Measurements from ENCODE around the gene KRT6C.
"Not testable (repeated sequence)": the region's sequence is repeated elsewhere in the genome, so short reads cannot be mapped to it uniquely, and the experiment has no call there.

The KRT6C gene

DNA sequence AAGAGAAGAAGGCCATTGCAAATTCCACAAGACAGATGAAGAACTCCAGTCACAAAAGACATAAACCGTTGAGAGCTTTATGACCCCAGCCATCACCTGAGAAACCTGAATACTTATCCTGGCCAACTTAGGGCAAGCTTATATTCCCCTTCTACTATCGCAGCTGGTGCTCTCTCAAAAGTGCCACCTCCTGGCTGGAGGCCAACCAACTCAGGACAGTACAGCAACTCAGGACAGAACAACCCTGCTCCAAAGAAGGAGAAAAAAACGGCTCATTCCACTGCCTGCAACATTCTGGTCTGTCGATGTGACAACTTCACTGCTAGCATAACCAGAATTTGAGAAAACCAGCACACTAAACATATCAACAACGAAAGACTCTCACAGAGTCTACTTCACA, 11.9 kb downstream of the KRT6C start:
- Histone ChIP-seq H3K4me1 (ENCODE audit: control insufficient read depth in 5 of 5, insufficient read depth in 5 of 5, low read length in 5 of 5) (no peaks in the 10 kb centered on the region), H3K9ac (ENCODE audit: low read length in 5 of 5) (no peak overlapping the region), H3K4me3 (ENCODE audit: low read depth in 1 of 5, low read length in 5 of 5) (no peak overlapping the region), H3K27ac (ENCODE audit: low read depth, low read length) (no peak overlapping the region), H3K9me3 (ENCODE audit: control insufficient read depth in 5 of 5, low read length in 5 of 5) (no peaks in the 10 kb centered on the region), H3K27me3 (ENCODE audit: control insufficient read depth in 5 of 5, insufficient read depth in 4 of 5, low read length in 5 of 5) (no peaks in the 10 kb centered on the region), H3K36me3 (ENCODE audit: control insufficient read depth in 5 of 5, insufficient read depth in 5 of 5, low read length in 5 of 5) (no peaks in the 10 kb centered on the region)

GRCh38 chr12:52458861-52459260, 14.7 kb downstream of the KRT6C start:
- Histone ChIP-seq H3K27ac (ENCODE audit: low read depth, low read length) (no peak overlapping the region), H3K36me3 (ENCODE audit: control insufficient read depth in 5 of 5, insufficient read depth in 5 of 5, low read length in 5 of 5) (no peaks in the 10 kb centered on the region), H3K9me3 (ENCODE audit: control insufficient read depth in 5 of 5, low read length in 5 of 5) (no peaks in the 10 kb centered on the region)

DNA sequence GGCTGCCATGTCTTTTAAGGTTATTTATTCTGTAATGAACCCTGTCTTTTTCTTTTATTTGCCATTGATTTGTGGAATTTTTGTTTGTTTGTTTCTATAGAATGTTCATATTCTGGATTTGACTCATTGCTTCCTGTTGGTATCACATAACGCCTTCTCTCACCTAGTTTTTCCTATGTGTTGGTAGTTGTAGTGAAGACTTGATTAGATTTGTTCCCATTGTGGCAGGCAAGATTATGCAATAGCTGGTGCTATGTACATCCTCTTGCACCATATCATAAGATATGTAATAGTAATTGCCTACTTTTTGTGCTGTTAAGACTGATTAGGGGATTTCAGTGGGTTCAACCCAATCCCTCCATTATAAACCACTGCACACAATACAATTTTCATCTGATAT, 17.8 kb downstream of the KRT6C start:
- H3K4me1 ChIP-seq (ENCODE audit: control insufficient read depth in 5 of 5, insufficient read depth in 5 of 5, low read length in 5 of 5): no peaks in the 10 kb centered on the region
- H3K4me3 ChIP-seq (ENCODE audit: low read depth in 1 of 5, low read length in 5 of 5): no peak overlapping the region
- H3K9me3 ChIP-seq (ENCODE audit: control insufficient read depth in 5 of 5, low read length in 5 of 5): no peaks in the 10 kb centered on the region
- H3K27me3 ChIP-seq (ENCODE audit: control insufficient read depth in 5 of 5, insufficient read depth in 4 of 5, low read length in 5 of 5): no peaks in the 10 kb centered on the region
- no peaks in the 10 kb centered on the region for H3K36me3 ChIP-seq (ENCODE audit: control insufficient read depth in 5 of 5, insufficient read depth in 5 of 5, low read length in 5 of 5)
- no peak overlapping the region for H3K27ac ChIP-seq (ENCODE audit: low read depth, low read length)
- no peak overlapping the region for H3K9ac ChIP-seq (ENCODE audit: low read length in 5 of 5)

More at GRCh38 chr12:52458861-52459260, 14.7 kb downstream of the KRT6C start:
- Histone ChIP-seq H3K27me3 (ENCODE audit: control insufficient read depth in 5 of 5, insufficient read depth in 4 of 5, low read length in 5 of 5) (no peaks in the 10 kb centered on the region), H3K9ac (ENCODE audit: low read length in 5 of 5) (no peak overlapping the region), H3K4me3 (ENCODE audit: low read depth in 1 of 5, low read length in 5 of 5) (no peak overlapping the region), H3K4me1 (ENCODE audit: control insufficient read depth in 5 of 5, insufficient read depth in 5 of 5, low read length in 5 of 5) (no peaks in the 10 kb centered on the region)

GRCh38 chr12:52454411-52455201, 19.0 kb downstream of the KRT6C start:
- H3K27me3 ChIP-seq (ENCODE audit: control insufficient read depth in 5 of 5, insufficient read depth in 4 of 5, low read length in 5 of 5): no peaks in the 10 kb centered on the region
- no peaks in the 10 kb centered on the region for H3K9me3 ChIP-seq (ENCODE audit: control insufficient read depth in 5 of 5, low read length in 5 of 5)
- no peak overlapping the region for H3K27ac ChIP-seq (ENCODE audit: low read depth, low read length)
- no peak overlapping the region for H3K4me3 ChIP-seq (ENCODE audit: low read depth in 1 of 5, low read length in 5 of 5)
- no peaks in the 10 kb centered on the region for H3K4me1 ChIP-seq (ENCODE audit: control insufficient read depth in 5 of 5, insufficient read depth in 5 of 5, low read length in 5 of 5)
- H3K9ac ChIP-seq (ENCODE audit: low read length in 5 of 5): no peak overlapping the region
- H3K36me3 ChIP-seq (ENCODE audit: control insufficient read depth in 5 of 5, insufficient read depth in 5 of 5, low read length in 5 of 5): no peaks in the 10 kb centered on the region

DNA sequence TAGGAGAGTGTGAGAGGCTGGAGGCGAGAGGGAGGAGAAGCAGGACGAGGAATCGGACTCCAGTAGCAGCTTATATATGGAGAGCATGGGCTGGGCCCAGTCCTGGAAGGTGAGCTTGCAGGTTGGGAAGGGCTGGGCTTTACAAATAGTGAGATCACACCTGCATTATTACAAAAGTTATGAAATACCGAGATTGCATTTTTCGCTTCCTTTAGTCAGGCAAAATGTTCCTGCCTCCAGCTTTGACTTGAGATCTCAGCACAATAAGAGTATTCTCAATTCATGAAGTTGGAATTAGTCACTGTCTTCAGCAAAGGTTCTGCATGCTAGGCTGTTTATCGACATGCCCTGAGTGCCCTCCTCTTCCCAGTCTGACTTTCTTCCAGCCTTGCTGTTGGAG, 21.5 kb downstream of the KRT6C start, which contains the start of gene KRT6B:
Gene KRT6B (minus strand): TSS at position 46 of the 400 bp plus-strand sequence. CDS start 68 bp downstream, outside the sequence.
- H3K27me3 ChIP-seq (ENCODE audit: control insufficient read depth in 5 of 5, insufficient read depth in 4 of 5, low read length in 5 of 5): no peaks in the 10 kb centered on the region
- no peaks in the 10 kb centered on the region for H3K36me3 ChIP-seq (ENCODE audit: control insufficient read depth in 5 of 5, insufficient read depth in 5 of 5, low read length in 5 of 5)
- no peak within 1 kb of the TSS for H3K4me3 ChIP-seq (ENCODE audit: low read depth in 1 of 5, low read length in 5 of 5)
- no peak within 1 kb of the TSS for H3K9ac ChIP-seq (ENCODE audit: low read length in 5 of 5)
- no peaks in the 10 kb centered on the region for H3K4me1 ChIP-seq (ENCODE audit: control insufficient read depth in 5 of 5, insufficient read depth in 5 of 5, low read length in 5 of 5)
- H3K9me3 ChIP-seq (ENCODE audit: control insufficient read depth in 5 of 5, low read length in 5 of 5): no peaks in the 10 kb centered on the region
- no peak within 1 kb of the TSS for H3K27ac ChIP-seq (ENCODE audit: low read depth, low read length)

- Histone ChIP-seq H3K36me3 (ENCODE audit: control insufficient read depth in 5 of 5, insufficient read depth in 5 of 5, low read length in 5 of 5) (no peaks in the 10 kb centered on the region), H3K4me3 (ENCODE audit: low read depth in 1 of 5, low read length in 5 of 5) (no peak overlapping the region), H3K9ac (ENCODE audit: low read length in 5 of 5) (no peak overlapping the region), H3K27me3 (ENCODE audit: control insufficient read depth in 5 of 5, insufficient read depth in 4 of 5, low read length in 5 of 5) (no peaks in the 10 kb centered on the region), H3K27ac (ENCODE audit: low read depth, low read length) (no peak overlapping the region), H3K4me1 (ENCODE audit: control insufficient read depth in 5 of 5, insufficient read depth in 5 of 5, low read length in 5 of 5) (peaks cover 0 to 3% (median 0%) of the 10 kb centered on the region in 5 donors), H3K9me3 (ENCODE audit: control insufficient read depth in 5 of 5, low read length in 5 of 5) (no peaks in the 10 kb centered on the region)
Observed at GRCh38 chr12:52448228-52448627, 25.4 kb downstream of the KRT6C start.

DNA sequence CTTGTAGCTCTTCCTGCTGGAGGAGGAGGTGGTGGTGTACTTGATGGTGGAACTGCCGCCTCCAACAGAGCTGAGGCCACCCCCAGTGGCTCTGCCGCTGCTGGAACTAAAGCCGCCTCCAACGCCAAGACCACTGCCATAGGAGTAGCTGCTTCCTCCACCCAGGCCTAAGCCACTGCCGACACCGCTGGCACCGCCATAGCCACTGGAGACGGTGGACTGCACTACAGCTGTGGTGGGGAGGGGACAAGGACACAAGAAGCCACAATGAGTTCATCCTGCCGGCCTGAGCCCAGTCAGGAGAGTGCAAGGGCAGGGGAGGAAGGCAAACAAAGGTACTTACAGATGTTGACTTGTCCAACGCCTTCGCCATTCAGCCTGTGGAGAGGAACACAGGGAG, 26.4 kb downstream of the KRT6C start:
- not testable (repeated sequence) for H3K27ac ChIP-seq (ENCODE audit: low read depth, low read length); H3K36me3 ChIP-seq (ENCODE audit: control insufficient read depth in 5 of 5, insufficient read depth in 5 of 5, low read length in 5 of 5); H3K27me3 ChIP-seq (ENCODE audit: control insufficient read depth in 5 of 5, insufficient read depth in 4 of 5, low read length in 5 of 5); H3K9me3 ChIP-seq (ENCODE audit: control insufficient read depth in 5 of 5, low read length in 5 of 5); H3K9ac ChIP-seq (ENCODE audit: low read length in 5 of 5); H3K4me3 ChIP-seq (ENCODE audit: low read depth in 1 of 5, low read length in 5 of 5)
- H3K4me1 ChIP-seq (ENCODE audit: control insufficient read depth in 5 of 5, insufficient read depth in 5 of 5, low read length in 5 of 5): peaks cover 0 to 12% (median 9%) of the 10 kb centered on the region in 5 donors

DNA sequence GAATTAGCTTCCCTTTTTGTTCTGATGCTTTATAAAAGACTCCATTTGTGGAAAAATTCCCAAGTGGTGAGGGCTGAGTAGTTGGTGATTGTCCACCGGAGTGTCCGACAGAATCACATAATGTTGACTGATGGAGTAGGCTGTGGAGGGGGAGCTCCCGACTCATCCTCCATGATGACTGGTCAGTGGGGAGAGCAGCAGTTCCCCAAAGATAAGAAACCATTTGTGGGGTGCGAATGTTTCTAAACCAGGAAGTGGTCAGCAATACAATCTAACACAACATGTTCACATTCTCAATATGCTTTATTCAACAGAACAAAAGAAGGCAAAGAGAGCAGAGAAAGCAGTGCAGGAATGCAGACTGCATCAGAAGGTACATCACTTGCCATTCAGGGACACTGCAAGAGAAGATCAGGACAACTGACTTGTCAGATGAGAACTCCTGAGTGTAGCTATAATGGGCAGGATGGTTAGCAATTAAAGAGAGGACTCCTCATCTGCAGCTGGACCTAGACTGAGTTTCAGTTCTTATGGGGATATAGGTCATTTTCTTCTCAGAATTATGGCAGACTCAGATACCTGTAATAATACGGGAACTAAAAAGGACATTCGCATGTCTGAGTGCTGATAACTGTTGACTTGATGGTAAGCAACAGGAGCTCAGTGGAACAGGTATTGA, 27.1 kb downstream of the KRT6C start:
- H3K27ac ChIP-seq (ENCODE audit: low read depth, low read length): no peak overlapping the region
- H3K9me3 ChIP-seq (ENCODE audit: control insufficient read depth in 5 of 5, low read length in 5 of 5): no peaks in the 10 kb centered on the region
- peaks cover 0 to 15% (median 12%) of the 10 kb centered on the region in 5 donors for H3K4me1 ChIP-seq (ENCODE audit: control insufficient read depth in 5 of 5, insufficient read depth in 5 of 5, low read length in 5 of 5)
- H3K9ac ChIP-seq (ENCODE audit: low read length in 5 of 5): no peak overlapping the region
- no peaks in the 10 kb centered on the region for H3K36me3 ChIP-seq (ENCODE audit: control insufficient read depth in 5 of 5, insufficient read depth in 5 of 5, low read length in 5 of 5)
- no peak overlapping the region for H3K4me3 ChIP-seq (ENCODE audit: low read depth in 1 of 5, low read length in 5 of 5)
- no peaks in the 10 kb centered on the region for H3K27me3 ChIP-seq (ENCODE audit: control insufficient read depth in 5 of 5, insufficient read depth in 4 of 5, low read length in 5 of 5)

DNA sequence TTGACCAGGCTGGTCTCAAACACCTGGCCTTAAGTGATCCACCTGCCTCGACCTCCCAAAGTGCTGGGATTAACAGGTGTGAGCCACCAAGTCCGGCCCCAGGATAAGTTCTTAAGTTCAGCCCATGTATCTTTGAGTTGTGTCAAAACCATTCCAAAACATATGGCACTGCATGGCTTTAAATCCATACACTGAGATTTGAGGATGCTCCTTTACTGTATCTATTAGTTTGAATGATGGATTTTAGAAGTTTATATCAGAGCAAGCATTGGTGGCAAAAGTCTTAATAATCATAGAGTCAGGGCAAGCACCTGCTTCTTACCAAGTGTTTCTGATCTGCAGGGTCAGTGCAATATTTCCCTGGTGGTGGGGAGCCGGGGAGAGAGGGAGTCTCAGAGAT, 27.7 kb downstream of the KRT6C start:
- Histone ChIP-seq H3K9ac (ENCODE audit: low read length in 5 of 5) (no peak overlapping the region), H3K4me1 (ENCODE audit: control insufficient read depth in 5 of 5, insufficient read depth in 5 of 5, low read length in 5 of 5) (peaks cover 0 to 15% (median 12%) of the 10 kb centered on the region in 5 donors), H3K4me3 (ENCODE audit: low read depth in 1 of 5, low read length in 5 of 5) (no peak overlapping the region), H3K27me3 (ENCODE audit: control insufficient read depth in 5 of 5, insufficient read depth in 4 of 5, low read length in 5 of 5) (peaks cover 0 to 1% (median 0%) of the 10 kb centered on the region in 5 donors), H3K27ac (ENCODE audit: low read depth, low read length) (no peak overlapping the region), H3K9me3 (ENCODE audit: control insufficient read depth in 5 of 5, low read length in 5 of 5) (no peaks in the 10 kb centered on the region), H3K36me3 (ENCODE audit: control insufficient read depth in 5 of 5, insufficient read depth in 5 of 5, low read length in 5 of 5) (no peaks in the 10 kb centered on the region)
